Dedifferentiated amniotic fluid mesenchymal stem cell (primary cell): ENCODE measurements around the gene CCDC97.

Source experiments
- DNase-seq: peaks from one replicate; pipeline ENCODE4 v3.0.0-alpha.2; 2016; ENCODE audit errors: extremely low spot score

CCDC97 gene

GRCh38 chr19:41298348-41298964 lies 11.5 kb upstream of the CCDC97 start:
- peak; percentile 49 for DNase-seq

DNA sequence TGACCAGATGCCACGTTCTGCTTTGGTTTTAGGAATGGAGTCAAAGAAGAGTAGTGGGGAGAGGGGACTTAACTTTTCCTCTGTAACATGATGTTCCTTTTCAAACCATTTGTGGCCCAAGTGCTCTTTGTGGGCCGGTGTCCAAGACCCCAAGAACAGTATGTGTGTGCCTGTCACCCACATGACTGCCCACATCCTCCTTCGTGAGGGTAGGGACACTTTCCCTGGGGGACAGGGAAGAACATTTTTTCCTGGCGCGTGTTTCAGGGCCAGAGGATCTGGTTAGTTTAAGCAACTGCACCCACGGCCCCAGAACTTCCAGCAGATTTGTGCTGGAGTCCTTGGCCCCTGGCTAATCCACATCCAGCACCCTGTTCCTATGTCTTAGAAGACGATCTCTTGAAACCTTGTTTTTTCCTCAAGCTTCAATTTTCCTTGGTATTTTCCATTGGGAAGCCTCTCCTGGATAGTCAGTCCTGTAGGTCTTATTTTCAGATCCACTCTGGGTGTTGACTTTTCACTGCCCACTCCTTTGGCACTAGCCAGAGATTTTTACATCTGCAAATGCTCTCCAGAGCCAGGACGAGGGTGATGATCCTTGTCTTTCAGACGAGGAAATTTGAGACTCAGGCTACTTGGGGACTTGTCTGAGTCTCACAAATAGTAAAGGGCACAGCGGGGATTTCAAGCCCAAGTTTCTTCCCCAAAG lies 10.8 kb upstream of the CCDC97 start:
- no peak for DNase-seq

DNA sequence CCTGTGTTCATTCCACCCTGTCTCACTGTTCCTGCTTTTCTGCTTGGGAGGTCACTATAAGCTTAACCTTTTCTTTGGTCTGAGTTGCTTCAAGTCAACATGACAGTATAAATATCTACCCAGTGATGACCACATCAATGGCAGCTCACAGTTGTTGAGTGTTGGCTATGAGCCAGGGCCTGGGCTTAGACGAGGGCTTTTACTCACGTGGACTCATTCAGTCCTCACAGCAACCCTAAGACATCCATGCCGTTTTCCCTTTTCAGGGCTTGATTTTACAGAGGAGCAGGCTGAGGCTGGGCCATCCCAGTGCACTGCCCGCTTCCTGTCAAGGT lies 10.2 kb upstream of the CCDC97 start:
- peak; percentile 27 for DNase-seq

DNA sequence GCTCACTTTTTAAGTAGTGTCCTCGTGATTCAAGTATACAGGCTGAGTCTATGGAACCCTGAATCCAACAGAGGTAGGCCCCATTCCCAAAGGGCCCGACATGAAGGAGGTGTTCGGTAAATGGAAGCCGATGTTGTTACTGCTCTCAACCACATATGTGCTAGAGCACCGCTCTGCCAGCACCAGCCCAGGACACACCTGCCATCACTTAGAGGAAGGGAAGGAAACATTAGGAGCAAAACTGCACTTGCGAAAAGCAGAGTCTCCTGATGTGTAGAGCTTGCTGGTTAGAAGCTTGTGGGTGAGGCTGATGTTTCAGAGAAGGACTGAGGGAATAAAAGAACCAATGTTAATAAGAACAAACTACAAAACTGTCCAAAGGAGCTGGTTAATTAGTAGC lies 9.4 kb upstream of the CCDC97 start:
- DNase-seq = no peak

- no peak for DNase-seq
These were observed 7.2 kb upstream of the CCDC97 start for GRCh38 chr19:41302624-41303351.

DNA sequence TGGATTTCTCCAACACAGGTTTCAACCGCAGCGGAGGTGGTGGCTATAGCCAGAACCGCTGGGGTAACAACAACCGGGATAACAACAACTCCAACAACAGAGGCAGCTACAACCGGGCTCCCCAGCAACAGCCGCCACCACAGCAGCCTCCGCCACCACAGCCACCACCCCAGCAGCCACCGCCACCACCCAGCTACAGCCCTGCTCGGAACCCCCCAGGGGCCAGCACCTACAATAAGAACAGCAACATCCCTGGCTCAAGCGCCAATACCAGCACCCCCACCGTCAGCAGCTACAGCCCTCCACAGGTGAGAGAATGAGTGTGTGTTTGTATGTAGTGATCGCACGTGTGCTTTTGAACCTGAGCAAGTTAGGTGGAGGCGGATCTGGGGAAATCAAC lies 6.0 kb upstream of the CCDC97 start:
- DNase-seq = no peak

- no peak for DNase-seq
These were observed 5.1 kb upstream of the CCDC97 start for GRCh38 chr19:41304706-41305483.

DNA sequence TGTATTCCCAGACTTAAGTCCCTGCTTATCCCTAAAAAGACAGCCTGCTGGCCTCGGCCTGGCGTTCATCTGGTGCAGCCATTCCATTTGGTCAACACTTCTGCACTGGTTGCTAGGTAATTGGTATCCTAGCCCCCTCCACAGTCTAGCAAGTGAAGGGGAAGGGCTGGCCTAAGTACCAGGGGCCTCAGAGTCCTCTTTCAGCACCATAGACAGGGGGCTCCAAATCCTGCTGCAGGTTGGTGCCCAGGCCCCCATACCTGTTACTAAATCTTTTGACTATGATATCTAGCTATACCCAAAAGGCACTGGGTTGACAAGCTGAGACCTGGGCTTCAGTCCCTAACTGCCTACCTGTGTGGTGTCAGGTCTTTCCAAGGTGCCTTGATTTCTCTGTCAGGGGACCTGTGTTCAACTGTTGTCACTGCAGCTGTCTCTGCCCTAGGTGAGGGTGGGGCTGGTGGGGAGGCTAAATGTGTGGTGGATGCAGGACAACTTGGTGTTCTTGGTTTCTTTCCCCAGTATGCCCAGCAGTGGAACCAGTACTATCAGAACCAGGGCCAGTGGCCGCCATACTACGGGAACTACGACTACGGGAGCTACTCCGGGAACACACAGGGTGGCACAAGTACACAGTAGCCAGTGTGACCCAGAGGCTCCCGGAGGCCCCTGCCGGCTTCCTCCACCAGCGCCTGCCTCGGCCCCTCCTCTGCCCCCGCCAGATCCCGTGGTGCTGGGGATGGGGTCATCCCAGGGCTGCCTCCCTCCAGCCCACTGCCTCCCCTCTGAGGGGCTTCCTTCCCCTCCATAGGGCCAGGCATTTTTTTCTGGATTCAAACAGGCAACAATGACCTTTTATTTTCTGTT lies 3.8 kb upstream of the CCDC97 start:
- DNase-seq = no peak

DNA sequence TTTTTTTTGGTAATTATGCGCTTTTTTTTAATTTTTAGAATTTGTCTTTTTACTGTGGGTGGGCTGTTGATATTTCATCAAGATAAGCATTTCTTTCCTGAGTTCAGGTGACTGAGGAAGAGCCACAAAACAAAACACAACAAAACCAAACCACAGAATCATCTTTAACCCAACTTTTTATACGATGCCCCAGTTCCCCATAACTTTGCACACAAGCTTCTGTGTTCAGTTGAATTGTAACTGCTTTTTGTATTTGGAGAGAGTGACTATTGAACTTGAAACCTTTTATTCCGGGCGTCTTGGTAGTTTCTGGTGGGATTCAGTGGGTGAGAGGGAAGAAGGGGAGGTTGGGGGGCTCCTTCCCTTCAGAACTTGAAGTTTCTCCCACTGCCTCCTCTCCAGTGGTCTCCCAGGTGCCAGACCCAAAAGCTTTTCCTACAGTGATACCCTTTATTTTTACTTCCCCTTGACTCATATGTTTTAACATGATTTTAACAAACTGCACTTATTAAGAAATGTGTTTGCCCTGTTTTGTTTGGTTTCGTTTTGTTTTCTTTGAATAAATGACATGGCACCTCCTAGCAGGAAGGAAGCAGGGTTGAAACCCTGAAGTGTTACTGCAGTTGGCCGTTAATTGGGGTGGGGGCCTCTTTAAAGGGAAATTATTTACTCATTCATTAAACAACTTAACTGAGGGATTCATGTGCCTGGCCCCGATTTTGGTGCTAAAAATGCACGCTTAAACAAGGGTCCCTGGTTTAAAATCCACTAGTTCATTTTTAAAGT lies 2.7 kb upstream of the CCDC97 start:
- DNase-seq = no peak

DNA sequence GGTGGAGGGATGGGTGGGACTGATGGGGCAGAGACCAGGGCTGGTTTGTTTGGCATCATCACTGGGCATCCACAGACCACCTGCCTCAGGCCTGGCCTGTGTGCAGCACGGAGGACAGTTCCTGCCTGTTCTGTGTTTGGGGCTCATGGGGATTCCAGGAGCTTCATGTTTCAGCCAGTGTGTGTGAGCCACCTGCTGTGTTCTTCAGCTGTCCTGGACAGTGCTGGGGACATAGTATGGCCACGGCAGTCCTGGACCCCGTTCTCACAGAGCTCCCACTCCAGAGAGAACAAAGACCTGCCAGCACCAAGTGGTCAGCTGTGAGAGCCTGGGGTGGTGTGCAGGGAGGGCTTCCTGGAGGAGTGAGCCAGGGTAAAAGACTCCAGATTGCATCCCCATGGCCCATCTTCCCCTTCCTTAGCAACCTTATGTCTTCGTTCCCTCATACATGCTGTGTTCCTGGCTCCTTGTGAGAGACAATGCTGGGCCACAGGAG lies 2.0 kb upstream of the CCDC97 start:
- no peak for DNase-seq

DNA sequence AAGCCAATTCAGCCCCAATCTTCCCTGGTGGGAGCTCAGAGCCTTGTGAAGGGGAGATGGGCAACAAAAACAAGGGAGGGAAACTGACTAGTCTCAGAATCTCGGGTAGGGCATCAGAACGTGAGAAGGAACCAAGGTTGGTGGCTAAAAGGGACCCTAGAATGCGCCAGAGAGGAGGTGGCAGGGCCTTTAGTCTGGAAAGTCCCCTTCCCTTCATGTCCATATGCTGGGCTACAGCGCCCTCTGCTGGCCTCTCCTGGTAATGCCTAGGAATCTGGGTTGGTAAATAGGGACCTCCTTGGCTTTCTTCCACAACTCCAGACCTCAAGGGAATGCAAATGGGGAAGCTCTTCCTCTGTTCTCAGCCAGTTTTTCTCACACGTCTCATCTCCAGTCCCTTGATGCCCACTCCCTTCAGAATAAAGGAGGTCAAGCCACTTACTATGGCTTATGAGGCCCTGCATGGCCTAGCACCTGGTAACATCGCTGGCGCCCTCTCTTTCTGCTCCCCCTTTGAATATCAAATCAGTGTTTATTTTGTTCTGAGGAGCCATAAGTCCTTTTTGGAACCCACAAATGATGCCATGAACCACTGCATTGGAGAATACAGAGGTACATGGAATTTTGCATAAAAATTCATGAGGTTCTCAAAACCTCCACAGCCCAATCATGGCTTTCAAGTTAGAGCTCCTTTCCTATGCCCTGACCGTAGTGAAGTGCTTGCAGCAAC lies 1.4 kb upstream of the CCDC97 start:
- peak; percentile 92 for DNase-seq

DNA sequence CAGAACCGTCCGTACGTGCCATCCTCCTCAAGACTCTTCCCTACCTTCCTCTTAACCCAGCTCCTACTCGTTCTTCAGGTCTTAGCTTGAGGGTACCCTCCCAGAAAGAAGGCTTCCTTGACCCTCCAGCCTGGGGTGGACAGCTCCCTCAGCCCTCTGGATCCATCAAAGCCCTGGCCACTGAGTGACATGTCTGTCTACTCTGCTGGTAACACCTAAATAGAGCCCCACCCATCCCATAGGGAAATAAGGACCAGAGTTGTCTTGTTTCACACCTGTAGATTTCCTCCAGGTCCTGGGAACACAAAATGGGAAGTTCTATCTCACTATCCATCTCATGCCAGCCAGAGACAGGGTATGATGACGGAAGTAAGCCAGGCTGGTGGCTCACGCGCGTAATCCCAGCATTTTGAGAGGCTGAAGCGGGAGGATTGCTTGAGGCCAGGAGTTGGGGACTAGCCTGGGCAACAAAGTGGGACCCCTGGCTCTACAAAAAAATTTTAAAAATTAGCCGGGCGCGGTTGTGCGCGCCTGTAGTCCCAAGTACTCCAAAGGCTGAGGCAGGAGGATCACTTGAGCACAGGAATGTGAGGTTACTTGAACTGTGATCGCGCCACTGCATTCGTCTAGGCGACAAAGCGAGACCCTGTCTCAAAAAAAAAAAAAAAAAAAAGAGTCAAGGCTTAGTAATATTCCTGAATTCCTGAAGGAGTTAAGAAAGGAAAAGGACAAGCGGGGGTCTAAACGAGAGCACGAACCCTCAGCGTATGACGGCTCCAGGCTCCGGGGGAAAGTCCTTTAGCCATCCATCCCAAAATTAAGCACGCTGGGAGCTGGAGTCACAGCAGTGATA lies 566 bp upstream of the CCDC97 start:
- no peak for DNase-seq

GRCh38 chr19:41311072-41311471 lies 1.1 kb downstream of the CCDC97 start:
- no peak for DNase-seq

GRCh38 chr19:41311613-41312012 lies 1.6 kb downstream of the CCDC97 start:
- DNase-seq = no peak

GRCh38 chr19:41316306-41316920 lies 6.4 kb downstream of the CCDC97 start:
- no peak for DNase-seq

GRCh38 chr19:41318696-41319499 lies 8.9 kb downstream of the CCDC97 start:
- no peak for DNase-seq

DNA sequence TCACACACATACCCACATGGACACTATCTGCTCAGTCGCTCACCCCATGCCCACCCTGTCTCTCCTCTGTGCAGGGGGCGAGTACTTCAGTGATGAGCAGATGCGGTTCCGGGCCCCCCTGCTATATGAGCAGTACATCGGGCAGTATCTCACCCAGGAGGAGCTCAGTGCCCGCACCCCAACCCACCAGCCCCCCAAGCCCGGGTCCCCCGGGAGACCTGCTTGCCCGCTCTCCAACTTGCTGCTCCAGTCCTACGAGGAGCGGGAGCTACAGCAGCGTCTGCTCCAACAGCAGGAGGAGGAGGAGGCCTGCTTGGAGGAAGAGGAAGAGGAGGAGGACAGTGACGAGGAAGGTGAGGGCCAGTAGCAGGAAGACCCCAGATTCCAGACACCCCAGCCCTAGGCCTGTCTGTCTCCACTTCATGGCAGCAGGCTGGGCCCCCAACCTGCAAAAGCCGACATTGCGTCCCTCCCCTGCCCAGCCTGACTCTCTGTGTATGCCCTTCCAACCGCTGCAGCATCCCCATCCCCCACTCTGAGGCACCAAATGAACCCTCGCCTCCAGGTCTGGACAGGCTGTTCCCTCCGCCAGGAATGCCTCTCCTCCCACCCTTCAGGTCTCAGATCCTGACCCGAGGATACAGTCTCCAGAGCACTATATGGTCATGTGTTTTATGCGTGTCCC lies 9.7 kb downstream of the CCDC97 start:
- no peak for DNase-seq
